Upper lobe of left lung (tissue), 6 donors: Measurements from ENCODE around the gene PACS1. TPM values are rescaled to one million over a fixed set of nuclear protein-coding genes. Genes with fewer than 3 reads are reported as not detected.

Source experiments
- ATAC-seq, 2 donors: fragments of 200-7000 bp; cut with Tn5 transposase; one replicate each; pipeline ENCODE4 v1.9.1; 2022; ENCODE audit warnings: mild to moderate bottlenecking in 2 of 2, moderate library complexity in 2 of 2; ENCODE audit not compliant: low FRiP score in 2 of 2
- DNase-seq, 2 donors: peaks; one replicate each; pipeline ENCODE4 v3.0.0-alpha.2; 2019 to 2020
- H3K27ac ChIP-seq, 4 donors: fragments of 200-600 bp; sonication (generic); one replicate each; pipeline ENCODE4 v1.5.1; 2016 to 2019
- H3K27me3 ChIP-seq, 4 donors: fragments of 200-600 bp; sonication (generic); one replicate each; pipeline ENCODE4 v1.5.1; 2017 to 2019
- H3K36me3 ChIP-seq, 4 donors: fragments of 200-600 bp; sonication (generic); one replicate each; pipeline ENCODE4 v1.5.1; 2016 to 2019
- H3K4me1 ChIP-seq, 4 donors: fragments of 200-600 bp; sonication (generic); one replicate each; pipeline ENCODE4 v1.5.1; 2018 to 2019
- H3K4me3 ChIP-seq, 4 donors: fragments of 200-600 bp; sonication (generic); one replicate each; pipeline ENCODE4 v1.5.1; 2017 to 2019; ENCODE audit warnings: mild to moderate bottlenecking in 2 of 4, moderate library complexity in 1 of 4
- H3K9me3 ChIP-seq, 4 donors: fragments of 200-600 bp; sonication (generic); one replicate each; pipeline ENCODE4 v1.5.1; 2018 to 2019
- EP300 ChIP-seq, 4 donors: sonication (generic); formaldehyde crosslinking; IDR thresholded peaks; one replicate each; pipeline ENCODE4 v1.5.1; 2017; ENCODE audit warnings: antibody characterized with exemption in 4 of 4, control low read depth in 2 of 4
- POLR2A ChIP-seq, 4 donors: fragments of 450-650 bp; IDR thresholded peaks; one replicate each; pipeline ENCODE4 v1.5.1; 2016 to 2017; ENCODE audit warnings: antibody characterized with exemption in 4 of 4, mild to moderate bottlenecking in 2 of 4
- POLR2AphosphoS5 ChIP-seq, 2 donors: sonication (generic); formaldehyde crosslinking; IDR thresholded peaks; one replicate each; pipeline ENCODE4 v1.5.1; 2017; ENCODE audit warnings: antibody characterized with exemption in 2 of 2
- WGBS, 2 donors: methylation state at CpG; one replicate each; pipeline ENCODE4 v1.1.5; 2017 to 2018; 5-methylcytosine and 5-hydroxymethylcytosine counted together
- total RNA-seq, 6 donors: library from RNA; depleted of rRNA in 4 of 6; stranded (reverse); fragments of >200 nt in 4 of 6; gene quantifications; one replicate each; pipeline versions ENCODE4 v1.1.0 to v1.2.1, GENCODE V29; 2016 to 2021
- TF ChIP-seq, protein P1 (sequence below), 6 experiments: fragments of 450-650 bp in 4 of 6; fragments of 200-600 bp in 2 of 6; sonication (generic) in 2 of 6; IDR thresholded peaks; one replicate each; pipeline ENCODE4 v1.5.1; 2016 to 2019; ENCODE audit warnings: antibody characterized with exemption in 6 of 6
- donor health status: DM: no; HTN: no; CAD: no; lungs with moderate emphysema.
- donor health status: DM: no; HTN: yes; CAD: no; lungs with severe emphysema.

The PACS1 gene
- total RNA-seq, 6 donors from 2014 or later: 39.8 to 123 (median 51.1) TPM

- peak; percentile 100 for DNase-seq
- peak; percentile 95 to 96 for ATAC-seq
- peak in 3 of 4 donors; percentile 39 to 81 (median 59) for TF ChIP-seq POLR2A (IDR thresholded peaks at IDR 0.05)
- TF ChIP-seq POLR2AphosphoS5 (IDR thresholded peaks at IDR 0.05): peak; percentile 84 to 89
- TF ChIP-seq, protein P1, sequence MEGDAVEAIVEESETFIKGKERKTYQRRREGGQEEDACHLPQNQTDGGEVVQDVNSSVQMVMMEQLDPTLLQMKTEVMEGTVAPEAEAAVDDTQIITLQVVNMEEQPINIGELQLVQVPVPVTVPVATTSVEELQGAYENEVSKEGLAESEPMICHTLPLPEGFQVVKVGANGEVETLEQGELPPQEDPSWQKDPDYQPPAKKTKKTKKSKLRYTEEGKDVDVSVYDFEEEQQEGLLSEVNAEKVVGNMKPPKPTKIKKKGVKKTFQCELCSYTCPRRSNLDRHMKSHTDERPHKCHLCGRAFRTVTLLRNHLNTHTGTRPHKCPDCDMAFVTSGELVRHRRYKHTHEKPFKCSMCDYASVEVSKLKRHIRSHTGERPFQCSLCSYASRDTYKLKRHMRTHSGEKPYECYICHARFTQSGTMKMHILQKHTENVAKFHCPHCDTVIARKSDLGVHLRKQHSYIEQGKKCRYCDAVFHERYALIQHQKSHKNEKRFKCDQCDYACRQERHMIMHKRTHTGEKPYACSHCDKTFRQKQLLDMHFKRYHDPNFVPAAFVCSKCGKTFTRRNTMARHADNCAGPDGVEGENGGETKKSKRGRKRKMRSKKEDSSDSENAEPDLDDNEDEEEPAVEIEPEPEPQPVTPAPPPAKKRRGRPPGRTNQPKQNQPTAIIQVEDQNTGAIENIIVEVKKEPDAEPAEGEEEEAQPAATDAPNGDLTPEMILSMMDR (IDR thresholded peaks at IDR 0.05): peak in 1 of 6 experiments; percentile 23
- TF ChIP-seq EP300 (IDR thresholded peaks at IDR 0.05): no peak
- Histone ChIP-seq H3K27ac (peak within 1 kb of the TSS; percentile 96 to 98 (median 97)), H3K4me1 (peaks cover 25 to 36% (median 26%) of the 10 kb centered on the region in 4 donors), H3K27me3 (no peaks in the 10 kb centered on the region), H3K9me3 (no peaks in the 10 kb centered on the region), H3K36me3 (peaks cover 11 to 42% (median 28%) of the 10 kb centered on the region in 4 donors), H3K4me3 (peak within 1 kb of the TSS; percentile 65 to 90 (median 80))
- 0 to 2% methylated on average over 6 to 34 of the region's 64 CpGs for WGBS, 2 donors
Observed at GRCh38 chr11:66268244-66268951, 198.3 kb downstream of the PACS1 start, which contains the start of gene RAB1B. RAB1B (plus strand) TSS chr11:66268639; CDS start chr11:66268680, 41 bp downstream.

- ATAC-seq: no peak
- peaks cover 15 to 42% (median 31%) of the 10 kb centered on the region in 4 donors for H3K36me3 ChIP-seq
- peak overlapping the region; percentile 65 to 90 (median 80) for H3K4me3 ChIP-seq
- H3K9me3 ChIP-seq: no peaks in the 10 kb centered on the region
- no peaks in the 10 kb centered on the region for H3K27me3 ChIP-seq
- 3 to 5% methylated on average over 23 to 29 of the region's 32 CpGs for WGBS, 2 donors
- H3K27ac ChIP-seq: peak overlapping the region; percentile 96 to 98 (median 97)
- peaks cover 25 to 36% (median 26%) of the 10 kb centered on the region in 4 donors for H3K4me1 ChIP-seq
- DNase-seq: peak in 1 of 2 donors; percentile 83
- TF ChIP-seq, protein P1 (IDR thresholded peaks at IDR 0.05): peak in 3 of 6 experiments; percentile 15 to 28 (median 18)
- TF ChIP-seq EP300 (IDR thresholded peaks at IDR 0.05): no peak
Observed at GRCh38 chr11:66268952-66269905, 199.2 kb downstream of the PACS1 start.

DNA sequence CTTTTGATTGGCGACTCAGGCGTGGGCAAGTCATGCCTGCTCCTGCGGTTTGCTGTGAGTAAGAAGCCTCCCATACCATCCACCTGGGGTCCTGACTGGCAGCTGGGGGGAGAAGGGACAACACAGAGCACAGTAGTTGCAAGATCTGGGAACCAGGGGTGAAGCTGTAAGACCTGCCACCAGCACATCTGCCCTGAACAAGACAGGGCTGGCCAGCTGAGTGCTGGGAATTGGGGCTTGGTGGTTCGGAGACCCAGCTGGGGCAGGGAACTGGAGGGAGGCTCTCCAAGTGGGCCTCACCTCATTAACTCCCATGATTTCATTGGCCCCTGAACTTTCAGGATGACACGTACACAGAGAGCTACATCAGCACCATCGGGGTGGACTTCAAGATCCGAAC lies 201.7 kb downstream of the PACS1 start:
- ATAC-seq: no peak
- no peak for TF ChIP-seq EP300 (IDR thresholded peaks at IDR 0.05)
- TF ChIP-seq POLR2A (IDR thresholded peaks at IDR 0.05): no peak
- TF ChIP-seq, protein P1 (IDR thresholded peaks at IDR 0.05): no peak
- TF ChIP-seq POLR2AphosphoS5 (IDR thresholded peaks at IDR 0.05): no peak
- 93 to 94% methylated on average over 3 to 7 of the region's 7 CpGs for WGBS, 2 donors
- Histone ChIP-seq H3K9me3 (no peaks in the 10 kb centered on the region), H3K36me3 (peaks cover 23 to 56% (median 52%) of the 10 kb centered on the region in 4 donors), H3K27me3 (no peaks in the 10 kb centered on the region), H3K4me3 (no peak overlapping the region), H3K4me1 (peaks cover 22 to 33% (median 24%) of the 10 kb centered on the region in 4 donors), H3K27ac (no peak overlapping the region)
- no peak for DNase-seq

GRCh38 chr11:66272596-66272995 lies 202.5 kb downstream of the PACS1 start:
- Histone ChIP-seq H3K27ac (no peak overlapping the region), H3K27me3 (no peaks in the 10 kb centered on the region), H3K9me3 (no peaks in the 10 kb centered on the region), H3K4me1 (peaks cover 21 to 34% (median 24%) of the 10 kb centered on the region in 4 donors), H3K36me3 (peaks cover 23 to 60% (median 54%) of the 10 kb centered on the region in 4 donors), H3K4me3 (no peak overlapping the region)
- no peak for DNase-seq
- ATAC-seq: no peak
- WGBS, 2 donors: 78 to 83% methylated on average over 2 of the region's 2 CpGs
- TF ChIP-seq, protein P1 (IDR thresholded peaks at IDR 0.05): no peak
- TF ChIP-seq EP300 (IDR thresholded peaks at IDR 0.05) (no peak), POLR2A (IDR thresholded peaks at IDR 0.05) (no peak), POLR2AphosphoS5 (IDR thresholded peaks at IDR 0.05) (no peak)
